NCI-H774 (cell line): Measurements from ENCODE around the gene TNP1.

Source experiments
- DNase-seq: peaks from one replicate; lab custom pipeline; 2025; lab: John Stamatoyannopoulos, UW

The TNP1 gene, protein sequence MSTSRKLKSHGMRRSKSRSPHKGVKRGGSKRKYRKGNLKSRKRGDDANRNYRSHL

GRCh38 chr2:216859944-216860343 lies at the start of gene TNP1:
TSS of gene TNP1 (minus strand) at chr2:216860064. CDS start at chr2:216860034, 30 bp downstream.
- DNase-seq = no peak

DNA sequence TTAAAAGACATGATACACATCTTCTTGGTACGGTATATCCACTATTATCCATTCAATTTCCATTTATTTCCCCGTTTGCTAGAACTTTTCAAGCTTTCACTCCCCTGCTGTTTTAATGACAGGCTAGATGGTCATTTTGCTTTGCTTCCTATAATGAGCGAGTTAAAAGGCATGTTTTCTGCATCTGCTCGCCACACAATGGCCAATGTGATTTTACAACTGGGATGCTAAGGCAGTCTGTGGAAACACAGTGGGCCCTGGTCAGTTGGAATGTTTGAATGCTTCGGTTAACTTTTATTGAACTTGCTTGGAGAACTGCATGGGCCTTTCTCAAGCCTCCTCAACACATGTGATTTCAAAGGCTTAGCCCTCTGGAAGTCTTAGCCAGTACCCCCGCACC lies 48.4 kb upstream of the TNP1 start:
- no peak for DNase-seq

- DNase-seq = no peak
Observed at GRCh38 chr2:216905649-216906329, 45.9 kb upstream of the TNP1 start.

DNA sequence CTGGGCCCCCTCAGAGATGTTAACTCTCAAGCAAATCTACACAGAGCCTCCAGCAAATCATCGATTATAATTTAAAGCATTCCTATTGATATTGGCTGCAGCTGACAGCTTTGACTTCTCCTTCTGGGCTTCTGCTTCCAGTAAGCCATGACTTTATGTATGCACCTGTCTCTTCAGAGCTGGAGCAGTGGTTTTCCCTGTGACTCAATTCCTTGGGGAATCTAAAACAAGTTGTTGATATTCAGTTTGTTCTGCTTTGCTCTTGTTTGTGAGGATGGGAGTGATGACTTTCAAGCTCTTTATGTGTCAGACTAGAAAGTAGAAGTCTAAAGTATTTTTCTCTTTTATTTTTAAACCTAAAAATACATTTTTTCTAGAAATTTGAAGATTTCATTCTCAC lies 45.1 kb upstream of the TNP1 start:
- no peak for DNase-seq

- no peak for DNase-seq
Observed at GRCh38 chr2:216904554-216904953, 44.7 kb upstream of the TNP1 start.

GRCh38 chr2:216903470-216903869 lies 43.6 kb upstream of the TNP1 start:
- DNase-seq = no peak

DNA sequence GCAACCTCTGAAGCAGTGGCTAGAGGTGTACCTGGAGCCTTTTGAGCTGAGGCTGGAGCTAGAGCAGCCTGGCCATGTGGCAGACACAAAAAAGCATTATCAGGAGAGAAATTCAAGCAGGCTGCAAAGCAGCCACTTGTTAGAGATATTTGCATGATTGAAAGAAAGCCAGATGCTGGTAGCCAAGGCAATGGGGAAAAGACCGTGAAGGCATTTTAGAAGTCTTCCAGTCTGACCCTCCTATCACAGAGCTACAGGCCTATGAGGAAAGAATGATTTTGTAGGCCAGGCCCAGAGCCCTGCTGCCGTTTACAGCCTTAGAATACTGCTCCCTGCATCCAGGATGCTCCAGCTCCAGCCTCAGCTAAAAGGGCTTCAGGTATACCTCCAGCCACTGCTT lies 41.4 kb upstream of the TNP1 start:
- DNase-seq = no peak

DNA sequence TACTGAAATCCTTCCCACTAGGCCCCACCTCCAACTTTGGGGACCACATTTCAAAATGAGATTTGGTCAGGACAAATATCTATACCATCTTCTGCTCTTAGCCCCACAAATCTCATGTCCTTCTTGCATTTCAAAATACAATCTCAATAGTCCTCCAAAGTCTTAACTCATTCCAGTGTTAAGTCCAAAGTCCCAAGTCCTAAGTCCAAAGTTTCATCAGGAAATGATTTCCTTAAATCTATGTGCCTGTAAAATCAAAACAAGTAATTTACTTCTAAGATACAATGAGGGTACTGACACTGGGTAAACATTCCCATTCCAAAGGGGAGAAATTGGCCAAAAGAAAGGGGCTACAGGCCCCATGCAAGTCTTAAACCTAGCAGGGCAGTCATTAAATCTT lies 40.5 kb upstream of the TNP1 start:
- DNase-seq = no peak

GRCh38 chr2:216897561-216898203 lies 37.8 kb upstream of the TNP1 start:
- no peak for DNase-seq

DNA sequence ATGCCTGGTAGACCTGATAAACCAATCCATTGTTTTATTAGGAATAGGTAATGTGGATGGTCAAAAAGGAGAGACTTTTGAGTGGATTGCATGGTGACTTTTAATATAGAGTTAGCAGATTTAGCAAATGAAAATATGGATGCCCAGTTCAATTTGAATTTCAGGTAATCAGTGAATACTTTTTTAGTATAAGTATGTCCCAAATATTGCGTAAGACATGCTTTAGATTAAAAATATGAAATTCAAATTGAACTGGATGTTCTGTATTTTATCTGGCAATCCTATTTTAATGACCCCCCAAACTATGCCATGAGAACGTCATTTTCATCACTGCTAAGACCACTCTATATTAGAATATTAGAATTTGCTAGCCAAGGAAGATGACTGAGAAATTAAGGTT lies 30.3 kb upstream of the TNP1 start:
- DNase-seq = no peak

- DNase-seq = no peak
Observed at GRCh38 chr2:216888887-216889622, 29.2 kb upstream of the TNP1 start.

DNA sequence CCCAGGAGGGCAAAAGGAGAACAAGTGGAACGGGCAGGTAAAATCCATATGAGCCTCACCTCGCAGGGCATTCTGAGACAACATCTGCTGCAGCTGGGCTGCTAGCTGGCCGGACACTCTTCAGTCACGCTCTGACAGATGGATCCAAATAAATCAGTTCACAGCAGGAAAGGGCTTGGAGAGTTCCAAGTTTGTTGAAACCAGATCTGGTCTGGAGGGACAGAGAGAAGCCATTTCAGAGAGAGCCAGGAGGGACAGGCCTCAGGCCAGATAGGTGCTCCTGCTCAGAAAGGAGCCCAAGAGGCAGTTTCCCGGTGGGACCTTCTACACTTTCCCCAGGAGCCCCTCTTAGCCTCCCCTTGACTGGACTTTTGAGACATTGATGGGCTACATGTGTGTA lies 28.2 kb upstream of the TNP1 start:
- DNase-seq = no peak

DNA sequence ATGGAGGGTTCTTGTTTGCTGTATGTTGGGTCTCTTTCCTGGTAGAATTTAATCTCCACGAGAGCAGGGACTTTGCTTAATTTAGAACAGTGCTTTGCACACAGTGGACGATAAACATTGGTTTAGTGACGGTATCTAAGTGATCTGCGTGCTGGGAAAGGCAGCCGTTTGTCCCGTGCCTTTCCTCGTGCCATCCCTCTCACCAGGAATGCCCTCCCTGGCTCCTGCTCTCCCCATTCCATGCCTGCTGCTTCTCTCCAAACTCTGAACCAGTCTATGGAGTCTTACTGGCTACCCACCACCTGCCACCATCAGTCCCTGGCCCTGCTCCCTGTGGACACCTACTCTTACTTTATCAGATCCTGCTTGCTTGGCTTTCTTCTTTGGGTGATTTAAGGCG lies 27.3 kb upstream of the TNP1 start:
- no peak for DNase-seq

DNA sequence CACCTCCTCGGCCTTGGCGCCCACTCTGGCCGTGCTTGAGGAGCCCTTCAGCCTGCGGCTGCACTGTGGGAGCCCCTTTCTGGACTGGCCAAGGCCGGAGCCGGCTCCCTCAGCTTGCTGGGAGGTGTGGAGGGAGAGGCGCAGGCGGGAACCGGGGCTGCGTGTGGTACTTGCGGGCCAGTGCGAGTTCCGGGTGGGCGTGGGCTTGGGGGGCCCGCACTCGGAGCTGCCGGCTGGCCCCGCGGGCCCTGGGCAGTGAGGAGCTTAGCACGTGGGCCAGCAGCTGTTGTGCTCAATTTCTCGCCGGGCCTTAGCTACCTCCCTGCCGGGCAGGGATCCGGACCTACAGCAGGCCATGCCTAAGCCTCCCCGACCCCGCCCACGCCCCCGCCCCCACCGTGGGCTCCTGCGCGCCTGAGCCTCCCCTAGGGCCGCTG lies 25.3 kb upstream of the TNP1 start:
- DNase-seq = no peak

GRCh38 chr2:216884347-216884746 lies 24.5 kb upstream of the TNP1 start:
- DNase-seq = no peak

GRCh38 chr2:216882876-216883275 lies 23.0 kb upstream of the TNP1 start:
- DNase-seq = no peak

DNA sequence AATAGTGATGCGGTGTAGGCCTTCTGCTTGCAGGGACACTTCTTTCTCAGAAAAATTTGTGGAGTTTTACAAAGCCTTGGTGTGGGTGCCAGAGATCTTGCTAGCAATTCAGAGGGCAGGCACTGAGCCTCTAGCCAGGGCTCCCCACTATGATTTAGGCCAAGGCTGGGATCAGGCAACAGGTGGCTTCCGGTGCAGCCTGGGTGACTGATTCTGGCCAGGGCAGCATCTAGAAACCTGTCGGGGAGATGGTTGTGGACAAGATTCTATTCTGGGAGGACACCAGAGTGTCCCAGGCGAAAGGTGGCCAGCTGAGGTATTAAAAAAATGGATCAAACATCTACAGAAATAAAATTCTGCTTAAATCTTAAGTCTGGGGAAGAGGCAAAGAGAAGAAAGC lies 21.5 kb upstream of the TNP1 start:
- DNase-seq = no peak

- DNase-seq = no peak
Observed at GRCh38 chr2:216880509-216881184, 20.8 kb upstream of the TNP1 start.

GRCh38 chr2:216879727-216880508 lies 20.1 kb upstream of the TNP1 start:
- no peak for DNase-seq

- DNase-seq = no peak
Observed at GRCh38 chr2:216878072-216878471, 18.2 kb upstream of the TNP1 start.

GRCh38 chr2:216877085-216877484 lies 17.2 kb upstream of the TNP1 start:
- DNase-seq = no peak

GRCh38 chr2:216875862-216876261 lies 16.0 kb upstream of the TNP1 start:
- no peak for DNase-seq
